Adipocyte (in vitro differentiated cells): Measurements from ENCODE around the gene GTPBP6.

Source experiments
- DNase-seq: peaks from one replicate; pipeline ENCODE4 v3.0.0-alpha.2; 2015; ENCODE audit warnings: low read depth
- H3K27me3 ChIP-seq: replicated peaks from 2 replicates; pipeline ENCODE4 v1.7.0; 2013; ENCODE audit warnings: mild to moderate bottlenecking, low read length, moderate library complexity; ENCODE audit not compliant: control insufficient read depth, insufficient read depth
- H3K36me3 ChIP-seq: 2 replicates; pipeline ENCODE4 v1.7.0; 2013; ENCODE audit warnings: low read length, mild to moderate bottlenecking, moderate library complexity; ENCODE audit not compliant: control insufficient read depth, insufficient read depth, severe bottlenecking
- H3K4me1 ChIP-seq: 2 replicates; pipeline ENCODE4 v1.7.0; 2013; ENCODE audit warnings: mild to moderate bottlenecking, low read length, moderate library complexity; ENCODE audit not compliant: control insufficient read depth, insufficient read depth
- H3K4me3 ChIP-seq: 2 replicates; pipeline ENCODE4 v1.7.0; 2013; ENCODE audit warnings: mild to moderate bottlenecking, low read length, moderate library complexity
- H3K9ac ChIP-seq: 2 replicates; pipeline ENCODE4 v1.7.0; 2013; ENCODE audit warnings: mild to moderate bottlenecking, low read length, moderate library complexity
- H3K9me3 ChIP-seq: 2 replicates; pipeline ENCODE4 v1.7.0; 2013; ENCODE audit warnings: mild to moderate bottlenecking, low read length, moderate library complexity; ENCODE audit not compliant: control insufficient read depth

The GTPBP6 gene

GRCh38 chrX:350534-351323 is 32.1 kb upstream of the GTPBP6 start:
- Histone ChIP-seq H3K4me1 (no peaks in the 10 kb centered on the region), H3K36me3 (no peaks in the 10 kb centered on the region), H3K9me3 (no peaks in the 10 kb centered on the region), H3K9ac (no peak overlapping the region), H3K27me3 (no peaks in the 10 kb centered on the region), H3K4me3 (no peak overlapping the region)
- no peak for DNase-seq

GRCh38 chrX:350148-350533 is 31.5 kb upstream of the GTPBP6 start:
- H3K4me3 ChIP-seq: no peak overlapping the region
- peaks cover under 1% of the 10 kb centered on the region for H3K36me3 ChIP-seq
- no peaks in the 10 kb centered on the region for H3K27me3 ChIP-seq
- H3K4me1 ChIP-seq: no peaks in the 10 kb centered on the region
- H3K9ac ChIP-seq: no peak overlapping the region
- no peaks in the 10 kb centered on the region for H3K9me3 ChIP-seq
- DNase-seq: no peak

DNA sequence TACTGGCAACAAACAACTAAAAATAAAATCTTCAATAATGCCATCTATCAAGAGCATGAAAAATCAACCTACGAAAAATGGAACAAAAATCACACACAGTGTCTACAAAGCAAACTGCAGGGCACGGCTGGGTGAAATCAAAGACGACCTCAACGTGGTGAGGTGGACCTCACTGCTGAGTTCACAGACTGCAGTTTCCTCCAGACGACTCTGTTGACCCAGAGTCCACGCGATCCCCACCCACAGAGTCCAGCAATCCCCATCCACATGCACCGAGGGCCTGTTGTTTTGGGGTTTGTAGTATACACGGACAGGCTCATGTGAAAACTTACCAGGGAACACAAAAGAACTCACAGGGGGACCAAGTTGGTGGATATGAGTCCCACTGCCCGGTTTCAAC is 31.1 kb upstream of the GTPBP6 start:
- Histone ChIP-seq H3K4me1 (no peaks in the 10 kb centered on the region), H3K9ac (no peak overlapping the region), H3K4me3 (no peak overlapping the region), H3K36me3 (peaks cover 4% of the 10 kb centered on the region), H3K27me3 (no peaks in the 10 kb centered on the region), H3K9me3 (no peaks in the 10 kb centered on the region)
- no peak for DNase-seq

GRCh38 chrX:349196-349595 is 30.6 kb upstream of the GTPBP6 start:
- Histone ChIP-seq H3K9me3 (no peaks in the 10 kb centered on the region), H3K27me3 (no peaks in the 10 kb centered on the region), H3K9ac (no peak overlapping the region), H3K36me3 (peaks cover 4% of the 10 kb centered on the region), H3K4me1 (no peaks in the 10 kb centered on the region), H3K4me3 (no peak overlapping the region)
- no peak for DNase-seq

GRCh38 chrX:348461-349117 is 30.0 kb upstream of the GTPBP6 start:
- Histone ChIP-seq H3K4me1 (no peaks in the 10 kb centered on the region), H3K36me3 (peaks cover 4% of the 10 kb centered on the region), H3K9ac (no peak overlapping the region), H3K4me3 (no peak overlapping the region), H3K9me3 (no peaks in the 10 kb centered on the region), H3K27me3 (no peaks in the 10 kb centered on the region)
- DNase-seq: no peak

DNA sequence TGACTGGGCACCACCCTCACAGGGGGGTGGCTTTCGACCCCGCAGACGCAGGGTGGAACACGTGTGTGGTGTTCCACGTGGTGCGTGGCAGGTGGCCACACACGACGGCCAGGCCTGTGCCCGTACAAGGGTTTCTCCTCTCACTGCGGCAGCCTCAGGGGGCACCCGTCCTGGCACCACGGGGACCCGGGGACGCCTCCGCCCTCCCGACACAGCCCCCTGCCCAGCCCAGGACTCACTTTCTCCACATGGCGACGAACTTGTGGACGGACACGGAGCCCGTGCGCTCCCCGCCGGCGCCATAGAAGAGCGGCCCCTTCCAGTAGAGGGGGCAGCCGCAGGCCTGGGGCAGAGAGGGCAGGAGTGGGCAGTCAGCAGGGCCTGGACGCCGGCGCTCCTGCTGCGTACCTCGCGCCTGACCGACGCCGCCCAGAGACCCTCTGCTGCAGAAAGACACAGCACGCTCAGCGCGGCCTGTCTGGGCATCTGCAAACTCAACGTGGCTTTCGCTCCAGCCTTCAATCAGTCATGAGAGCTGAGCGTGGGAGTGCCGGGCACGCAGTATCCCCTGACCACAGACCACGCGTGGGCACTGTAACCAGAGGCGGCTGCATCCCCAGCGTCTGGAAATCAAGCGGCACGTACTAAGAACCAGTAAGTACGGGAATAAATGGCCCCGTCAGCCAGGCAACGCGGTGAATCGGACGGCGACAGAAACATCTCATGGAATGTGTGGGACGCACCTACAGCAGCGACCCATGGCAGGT is 28.9 kb upstream of the GTPBP6 start:
- no peaks in the 10 kb centered on the region for H3K9me3 ChIP-seq
- H3K4me1 ChIP-seq: no peaks in the 10 kb centered on the region
- DNase-seq: no peak
- no peaks in the 10 kb centered on the region for H3K27me3 ChIP-seq
- no peak overlapping the region for H3K9ac ChIP-seq
- H3K36me3 ChIP-seq: peaks cover 4% of the 10 kb centered on the region
- no peak overlapping the region for H3K4me3 ChIP-seq

GRCh38 chrX:346034-346813 is 27.6 kb upstream of the GTPBP6 start:
- no peak overlapping the region for H3K9ac ChIP-seq
- no peak for DNase-seq
- H3K4me3 ChIP-seq: no peak overlapping the region
- no peaks in the 10 kb centered on the region for H3K27me3 ChIP-seq
- no peaks in the 10 kb centered on the region for H3K9me3 ChIP-seq
- H3K4me1 ChIP-seq: no peaks in the 10 kb centered on the region
- peaks cover 4% of the 10 kb centered on the region for H3K36me3 ChIP-seq

- Histone ChIP-seq H3K4me1 (no peaks in the 10 kb centered on the region), H3K36me3 (peaks cover 4% of the 10 kb centered on the region), H3K4me3 (no peak overlapping the region), H3K9ac (no peak overlapping the region), H3K27me3 (no peaks in the 10 kb centered on the region), H3K9me3 (no peaks in the 10 kb centered on the region)
- no peak for DNase-seq
Measured at GRCh38 chrX:345020-345925, 26.7 kb upstream of the GTPBP6 start.

DNA sequence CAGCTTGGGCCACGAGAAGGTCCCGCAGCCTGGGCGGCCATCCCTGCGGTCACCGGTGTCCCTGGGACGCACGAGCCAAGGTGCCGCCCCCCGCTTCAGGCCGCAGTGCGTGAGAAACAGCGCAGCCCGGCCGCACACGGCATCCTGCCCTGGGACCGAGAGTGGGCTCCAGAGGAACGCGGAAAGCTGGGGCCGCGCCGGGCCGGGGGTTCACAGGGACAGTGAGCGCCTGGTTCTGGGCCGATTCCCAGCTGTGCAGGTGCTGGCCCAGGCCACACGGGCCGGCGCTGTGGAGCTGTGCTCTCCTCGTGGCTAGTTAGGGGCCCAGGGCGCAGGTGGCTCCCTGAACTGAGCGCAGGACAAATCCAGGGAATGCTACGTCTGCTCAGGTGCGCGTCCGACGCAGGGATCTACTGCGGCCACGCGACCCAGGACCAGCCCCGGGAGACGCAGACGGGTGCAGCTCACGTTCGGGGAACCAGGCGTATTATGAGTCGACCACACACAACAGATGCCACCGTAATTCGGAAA is 25.8 kb upstream of the GTPBP6 start:
- H3K36me3 ChIP-seq: peaks cover 4% of the 10 kb centered on the region

GRCh38 chrX:341541-342101 is 23.0 kb upstream of the GTPBP6 start:
- H3K9ac ChIP-seq: no peak overlapping the region
- H3K4me1 ChIP-seq: no peaks in the 10 kb centered on the region
- peaks cover 4% of the 10 kb centered on the region for H3K36me3 ChIP-seq
- no peaks in the 10 kb centered on the region for H3K9me3 ChIP-seq
- no peak for DNase-seq
- no peak overlapping the region for H3K4me3 ChIP-seq
- H3K27me3 ChIP-seq: no peaks in the 10 kb centered on the region

More for the DNA sequence above, 25.8 kb upstream of the GTPBP6 start:
- Histone ChIP-seq H3K4me1 (no peaks in the 10 kb centered on the region), H3K9me3 (no peaks in the 10 kb centered on the region), H3K4me3 (no peak overlapping the region), H3K9ac (no peak overlapping the region), H3K27me3 (no peaks in the 10 kb centered on the region)
- no peak for DNase-seq
